ENCODE results near the gene PPP3CA. TPM values are rescaled to one million over a fixed set of nuclear protein-coding genes. Genes with fewer than 3 reads are reported as not detected.

Gene PPP3CA
- total RNA-seq, 2 experiments from 2014 or later = 12.9 to 13.8 TPM

- peak; percentile 84 for ATAC-seq (ENCODE audit: poor library complexity)
- Mint-ChIP-seq H3K27me3 (peaks cover 36% of the 10 kb centered on the region), H3K4me1 (ENCODE audit: low read depth) (peaks cover 38% of the 10 kb centered on the region), H3K9me3 (no peaks in the 10 kb centered on the region), H3K27ac (peak overlapping the region; percentile 94), H3K36me3 (ENCODE audit: low read depth) (peaks cover 23% of the 10 kb centered on the region), H3K4me3 (peak overlapping the region; percentile 100)
- peak; percentile 98 to 100 (median 99) for DNase-seq
- Histone ChIP-seq H3K4me3 (ENCODE audit: low read length) (peak overlapping the region; percentile 86), H3K9me3 (ENCODE audit: control insufficient read depth in 1 of 2, insufficient read depth in 1 of 2, low read length in 2 of 2) (no peaks in the 10 kb centered on the region), H3K36me3 (ENCODE audit: insufficient read depth, low read length) (no peaks in the 10 kb centered on the region), H3K27me3 (ENCODE audit: control insufficient read depth in 1 of 2, insufficient read depth in 2 of 2, low read length in 2 of 2) (peaks cover 0 to 7% of the 10 kb centered on the region in 2 experiments), H3K27ac (ENCODE audit: low read depth in 1 of 2, low read length in 2 of 2) (peak overlapping the region; percentile 78 to 84), H3K4me1 (ENCODE audit: insufficient read depth, low read length) (peaks cover 15% of the 10 kb centered on the region)
- intact Hi-C loops (cut with DNase I, micrococcal nuclease) = loop anchor here (1.0 to 10.0 kb wide), 12 partner anchors 19 to 1783 kb away; partner anchors contain the start of genes SLC39A8 (in 2 of the 2), DNAJB14 (in 1 of the 2), TRMT10A (in 1 of the 2) and UBE2D3 (in 1 of the 2)
- TF ChIP-seq, protein P1, sequence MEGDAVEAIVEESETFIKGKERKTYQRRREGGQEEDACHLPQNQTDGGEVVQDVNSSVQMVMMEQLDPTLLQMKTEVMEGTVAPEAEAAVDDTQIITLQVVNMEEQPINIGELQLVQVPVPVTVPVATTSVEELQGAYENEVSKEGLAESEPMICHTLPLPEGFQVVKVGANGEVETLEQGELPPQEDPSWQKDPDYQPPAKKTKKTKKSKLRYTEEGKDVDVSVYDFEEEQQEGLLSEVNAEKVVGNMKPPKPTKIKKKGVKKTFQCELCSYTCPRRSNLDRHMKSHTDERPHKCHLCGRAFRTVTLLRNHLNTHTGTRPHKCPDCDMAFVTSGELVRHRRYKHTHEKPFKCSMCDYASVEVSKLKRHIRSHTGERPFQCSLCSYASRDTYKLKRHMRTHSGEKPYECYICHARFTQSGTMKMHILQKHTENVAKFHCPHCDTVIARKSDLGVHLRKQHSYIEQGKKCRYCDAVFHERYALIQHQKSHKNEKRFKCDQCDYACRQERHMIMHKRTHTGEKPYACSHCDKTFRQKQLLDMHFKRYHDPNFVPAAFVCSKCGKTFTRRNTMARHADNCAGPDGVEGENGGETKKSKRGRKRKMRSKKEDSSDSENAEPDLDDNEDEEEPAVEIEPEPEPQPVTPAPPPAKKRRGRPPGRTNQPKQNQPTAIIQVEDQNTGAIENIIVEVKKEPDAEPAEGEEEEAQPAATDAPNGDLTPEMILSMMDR (IDR thresholded peaks at IDR 0.05) = no peak
- ChIA-PET CTCF (interaction anchor here (0.6 to 1.7 kb wide), 8 partner anchors 10 to 1083 kb away, joined by 3 to 5 read pairs (median 3); no protein-coding TSS in a partner anchor), POLR2A (interaction anchor here (0.5 to 4.8 kb wide), 18 partner anchors 8 to 1521 kb away, joined by 3 to 48 read pairs (median 4); partner anchors contain the start of genes CISD2 and UBE2D3)
Observed at GRCh38 chr4:101347557-101348366, 436 bp upstream of the PPP3CA start.

DNA sequence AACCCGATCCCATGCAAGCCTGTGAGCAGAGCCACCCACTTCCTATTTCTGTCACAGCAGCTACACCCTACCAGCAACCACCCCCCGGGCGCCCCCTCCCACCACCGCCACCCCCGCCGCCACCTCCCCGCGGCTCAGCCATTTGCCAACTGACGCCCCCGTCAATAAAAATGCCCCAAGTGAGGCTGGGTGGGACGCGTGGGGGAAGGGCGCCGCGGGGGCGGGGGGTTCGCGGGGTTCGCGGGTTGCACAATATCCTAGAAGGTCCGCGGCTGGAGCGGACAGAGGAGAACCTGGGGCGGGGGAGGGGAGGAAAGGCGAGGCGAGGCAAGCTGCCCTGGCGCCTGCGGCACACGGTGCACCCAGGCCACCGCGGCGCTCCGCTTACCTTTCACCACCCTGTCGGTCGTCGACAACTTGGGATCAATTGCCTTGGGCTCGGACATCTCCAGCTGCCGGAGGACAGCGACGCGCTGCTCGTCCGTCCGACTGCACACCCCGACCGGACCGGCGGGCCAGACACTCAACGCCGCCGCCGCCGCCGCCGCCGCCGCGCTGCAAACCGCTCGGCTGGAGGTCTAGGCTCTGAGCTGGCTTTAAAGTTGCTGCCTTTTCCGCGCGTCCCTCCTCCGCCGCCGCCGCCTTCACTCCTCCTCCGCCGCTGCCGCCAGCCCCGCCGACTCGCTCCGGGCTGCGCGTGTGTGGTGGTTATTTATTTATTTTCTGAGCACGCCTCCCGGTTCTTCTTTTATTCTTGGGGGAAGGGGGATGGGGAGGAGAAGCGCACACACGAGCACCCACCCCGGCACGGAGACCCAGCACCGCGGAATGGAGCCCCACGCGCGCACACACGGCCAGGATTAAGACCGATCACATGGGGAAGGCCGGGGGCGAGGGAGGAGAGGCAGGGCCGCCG is 717 bp downstream of the PPP3CA start:
- H3K9me3 ChIP-seq (ENCODE audit: control insufficient read depth in 1 of 2, insufficient read depth in 1 of 2, low read length in 2 of 2) = no peaks in the 10 kb centered on the region
- DNase-seq (peak; percentile 29 to 80 (median 58)), ATAC-seq (ENCODE audit: poor library complexity) (peak; percentile 24)
- H3K27me3 ChIP-seq (ENCODE audit: control insufficient read depth in 1 of 2, insufficient read depth in 2 of 2, low read length in 2 of 2) = peaks cover 0 to 7% of the 10 kb centered on the region in 2 experiments
- Mint-ChIP-seq H3K27ac (peak overlapping the region; percentile 94), H3K4me3 (peak overlapping the region; percentile 100), H3K9me3 (no peaks in the 10 kb centered on the region), H3K4me1 (ENCODE audit: low read depth) (peaks cover 46% of the 10 kb centered on the region), H3K27me3 (peaks cover 36% of the 10 kb centered on the region), H3K36me3 (ENCODE audit: low read depth) (peaks cover 23% of the 10 kb centered on the region)
- ChIA-PET POLR2A (interaction anchor here (0.6 to 4.8 kb wide), 15 partner anchors 10 to 1522 kb away, joined by 3 to 48 read pairs (median 4); partner anchors contain the start of genes CISD2 and UBE2D3), CTCF (interaction anchor here (0.7 to 1.7 kb wide), 5 partner anchors 14 to 326 kb away, joined by 3 to 4 read pairs (median 3); no protein-coding TSS in a partner anchor)
- H3K4me1 ChIP-seq (ENCODE audit: insufficient read depth, low read length) = peaks cover 15% of the 10 kb centered on the region
- TF ChIP-seq, protein P1 (IDR thresholded peaks at IDR 0.05) = no peak
- peak overlapping the region; percentile 71 to 82 for H3K27ac ChIP-seq (ENCODE audit: low read depth in 1 of 2, low read length in 2 of 2)
- H3K36me3 ChIP-seq (ENCODE audit: insufficient read depth, low read length) = no peaks in the 10 kb centered on the region
- intact Hi-C loops (cut with DNase I, micrococcal nuclease) = loop anchor here (1.0 to 10.0 kb wide), 12 partner anchors 18 to 1782 kb away; partner anchors contain the start of genes SLC39A8 (in 2 of the 2), DNAJB14 (in 1 of the 2), TRMT10A (in 1 of the 2) and UBE2D3 (in 1 of the 2)
- H3K4me3 ChIP-seq (ENCODE audit: low read length) = peak overlapping the region; percentile 86

Data from CD4-positive, alpha-beta T cell (primary cell).